Measurements from ENCODE around the gene TMEM235. TPM values are rescaled to one million over a fixed set of nuclear protein-coding genes. Genes with fewer than 3 reads are reported as not detected.

Gene TMEM235
- polyA plus RNA-seq, 1 of the 3 experiments (the other 2 are of a cell fraction): not detected

DNA sequence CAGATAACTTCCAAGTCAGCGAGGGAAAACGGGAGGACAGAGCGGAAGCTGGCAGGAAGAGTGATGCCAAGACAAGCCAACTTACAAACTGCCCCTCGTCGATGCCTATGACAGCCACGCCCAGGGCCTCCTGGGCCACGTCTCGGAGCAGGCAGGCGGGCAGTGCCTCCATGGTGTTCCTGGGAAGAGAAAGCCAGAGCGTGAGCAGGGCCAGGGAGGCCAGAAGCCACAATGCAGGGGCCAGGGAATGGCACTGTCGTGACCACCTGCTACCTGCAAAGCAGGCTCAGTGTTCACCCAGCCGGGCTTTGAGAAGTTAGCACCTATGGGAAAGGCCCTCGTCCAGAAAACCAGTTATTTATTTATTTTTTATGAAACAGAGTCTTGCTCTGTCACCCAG, 48.9 kb upstream of the TMEM235 start:
- H3F3A ChIP-seq (replicated peaks; ENCODE audit: insufficient read depth): no peaks in the 10 kb centered on the region
- H3K4me2 ChIP-seq: no peak overlapping the region
- H3K9ac ChIP-seq: no peak overlapping the region
- no peaks in the 10 kb centered on the region for H3K9me2 ChIP-seq
- H3K79me2 ChIP-seq (ENCODE audit: insufficient read depth): peaks cover 36% of the 10 kb centered on the region
- no peaks in the 10 kb centered on the region for H3K9me3 ChIP-seq
- no peak overlapping the region for H2AFZ ChIP-seq (ENCODE audit: low read depth)
- CTCF ChIA-PET: interaction anchor here (1.5 to 7.7 kb wide), 3 partner anchors 13 to 70 kb away, joined by 5 to 59 read pairs (median 25); no protein-coding TSS in a partner anchor
- TF ChIP-seq, protein P1, sequence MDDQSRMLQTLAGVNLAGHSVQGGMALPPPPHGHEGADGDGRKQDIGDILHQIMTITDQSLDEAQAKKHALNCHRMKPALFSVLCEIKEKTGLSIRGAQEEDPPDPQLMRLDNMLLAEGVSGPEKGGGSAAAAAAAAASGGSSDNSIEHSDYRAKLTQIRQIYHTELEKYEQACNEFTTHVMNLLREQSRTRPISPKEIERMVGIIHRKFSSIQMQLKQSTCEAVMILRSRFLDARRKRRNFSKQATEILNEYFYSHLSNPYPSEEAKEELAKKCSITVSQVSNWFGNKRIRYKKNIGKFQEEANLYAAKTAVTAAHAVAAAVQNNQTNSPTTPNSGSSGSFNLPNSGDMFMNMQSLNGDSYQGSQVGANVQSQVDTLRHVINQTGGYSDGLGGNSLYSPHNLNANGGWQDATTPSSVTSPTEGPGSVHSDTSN (IDR thresholded peaks at IDR 0.05): no peak
- TF ChIP-seq FOXM1 (IDR thresholded peaks at IDR 0.05; ENCODE audit: low read depth): no peak
- no peak for TF ChIP-seq TEAD4 (IDR thresholded peaks at IDR 0.05; ENCODE audit: borderline replicate concordance, insufficient read depth)
- TF ChIP-seq, protein P2, sequence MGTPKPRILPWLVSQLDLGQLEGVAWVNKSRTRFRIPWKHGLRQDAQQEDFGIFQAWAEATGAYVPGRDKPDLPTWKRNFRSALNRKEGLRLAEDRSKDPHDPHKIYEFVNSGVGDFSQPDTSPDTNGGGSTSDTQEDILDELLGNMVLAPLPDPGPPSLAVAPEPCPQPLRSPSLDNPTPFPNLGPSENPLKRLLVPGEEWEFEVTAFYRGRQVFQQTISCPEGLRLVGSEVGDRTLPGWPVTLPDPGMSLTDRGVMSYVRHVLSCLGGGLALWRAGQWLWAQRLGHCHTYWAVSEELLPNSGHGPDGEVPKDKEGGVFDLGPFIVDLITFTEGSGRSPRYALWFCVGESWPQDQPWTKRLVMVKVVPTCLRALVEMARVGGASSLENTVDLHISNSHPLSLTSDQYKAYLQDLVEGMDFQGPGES (IDR thresholded peaks at IDR 0.05; ENCODE audit: low read depth, low read length): no peak
- TF ChIP-seq EZH2phosphoT487 (IDR thresholded peaks at IDR 0.05; ENCODE audit: borderline replicate concordance, low read depth): no peak
- TF ChIP-seq RFX5 (IDR thresholded peaks at IDR 0.05; ENCODE audit: low read length): no peak
- TF ChIP-seq TCF12 (IDR thresholded peaks at IDR 0.05): no peak
- TF ChIP-seq SIN3A (IDR thresholded peaks at IDR 0.05; ENCODE audit: borderline replicate concordance, low read depth, low read length): no peak
- no peak for TF ChIP-seq RXRA (IDR thresholded peaks at IDR 0.05; ENCODE audit: borderline replicate concordance, low read depth)
- TF ChIP-seq MXI1 (IDR thresholded peaks at IDR 0.05; ENCODE audit: low read depth, low read length): no peak
- TF ChIP-seq, protein P3, sequence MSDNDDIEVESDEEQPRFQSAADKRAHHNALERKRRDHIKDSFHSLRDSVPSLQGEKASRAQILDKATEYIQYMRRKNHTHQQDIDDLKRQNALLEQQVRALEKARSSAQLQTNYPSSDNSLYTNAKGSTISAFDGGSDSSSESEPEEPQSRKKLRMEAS (IDR thresholded peaks at IDR 0.05; ENCODE audit: low read depth): no peak
- no peak for TF ChIP-seq GATA2 (CRISPR knock-in tag; IDR thresholded peaks at IDR 0.05)
- no peak for TF ChIP-seq MEF2A (IDR thresholded peaks at IDR 0.05; ENCODE audit: borderline replicate concordance, low read depth)
- no peak for TF ChIP-seq GABPA (IDR thresholded peaks at IDR 0.05; ENCODE audit: low read depth)
- TF ChIP-seq, protein P4, sequence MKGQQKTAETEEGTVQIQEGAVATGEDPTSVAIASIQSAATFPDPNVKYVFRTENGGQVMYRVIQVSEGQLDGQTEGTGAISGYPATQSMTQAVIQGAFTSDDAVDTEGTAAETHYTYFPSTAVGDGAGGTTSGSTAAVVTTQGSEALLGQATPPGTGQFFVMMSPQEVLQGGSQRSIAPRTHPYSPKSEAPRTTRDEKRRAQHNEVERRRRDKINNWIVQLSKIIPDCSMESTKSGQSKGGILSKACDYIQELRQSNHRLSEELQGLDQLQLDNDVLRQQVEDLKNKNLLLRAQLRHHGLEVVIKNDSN (IDR thresholded peaks at IDR 0.05; ENCODE audit: borderline replicate concordance, low read depth): no peak
- TF ChIP-seq CHD2 (IDR thresholded peaks at IDR 0.05; ENCODE audit: low read length, partially characterized antibody): no peak
- no peak for TF ChIP-seq ELF1 (IDR thresholded peaks at IDR 0.05)
- TF ChIP-seq FOSL2 (IDR thresholded peaks at IDR 0.05; ENCODE audit: borderline replicate concordance, low read depth): no peak
- no peak overlapping the region for H3K27ac ChIP-seq (ENCODE audit: low read depth in 2 of 2, low read length in 1 of 2)
- WGBS (ENCODE audit: low lambda C conversion rate): 96% methylated on average over 13 of the region's 13 CpGs
- H3K4me3 ChIP-seq (ENCODE audit: low read depth in 2 of 2, low read length in 1 of 2): no peak overlapping the region
- peaks cover 7% of the 10 kb centered on the region; the same call in 1 of the 2 replicates for H4K20me1 ChIP-seq (ENCODE audit: insufficient read depth)
- POLR2A ChIA-PET: interaction anchor here (0.9 kb wide), 1 partner anchor 13 kb away, joined by 7 read pairs; no protein-coding TSS in a partner anchor
- no peaks in the 10 kb centered on the region for H3K36me3 ChIP-seq (replicated peaks in 1 of 2; ENCODE audit: control insufficient read depth in 1 of 2, insufficient read depth in 2 of 2, low read length in 1 of 2)
- no peak for DNase-seq
- peaks cover 7% of the 10 kb centered on the region in 2 experiments; a peak in 2 of 4 replicates for H3K4me1 ChIP-seq (ENCODE audit: control insufficient read depth in 1 of 2, insufficient read depth in 2 of 2, low read depth in 1 of 2, low read length in 1 of 2)
- H3K27me3 ChIP-seq (ENCODE audit: insufficient read depth): no peaks in the 10 kb centered on the region

All from SK-N-SH (cell line).